Neural crest cell (in vitro differentiated cells): Measurements from ENCODE around the gene DNAJB13. TPM values are rescaled to one million over a fixed set of nuclear protein-coding genes. Genes with fewer than 3 reads are reported as not detected.

Experiments
- DNase-seq: peaks from one replicate; pipeline ENCODE4 v3.0.0; 2021; ENCODE audit warnings: low read depth, mixed read lengths, low spot score
- H3K27ac Mint-ChIP-seq: one replicate; pipeline ENCODE4 v1.8.0; 2021; ENCODE audit warnings: mild to moderate bottlenecking, mixed read lengths; ENCODE audit not compliant: unreplicated experiment
- H3K27me3 Mint-ChIP-seq: 2 replicates; pipeline ENCODE4 v1.8.0; 2021; ENCODE audit warnings: low read depth, mild to moderate bottlenecking, mixed read lengths
- H3K36me3 Mint-ChIP-seq: 2 replicates; pipeline ENCODE4 v1.8.0; 2021; ENCODE audit warnings: low read depth, mild to moderate bottlenecking, mixed read lengths
- H3K4me1 Mint-ChIP-seq: 2 replicates; pipeline ENCODE4 v1.8.0; 2021; ENCODE audit warnings: mixed read lengths
- H3K4me3 Mint-ChIP-seq: one replicate; pipeline ENCODE4 v1.8.0; 2021; ENCODE audit warnings: mild to moderate bottlenecking, mixed read lengths
- H3K9me3 Mint-ChIP-seq: 2 replicates; pipeline ENCODE4 v1.8.0; 2021; ENCODE audit warnings: mixed read lengths
- CTCF ChIP-seq: fragments of 200-600 bp; sonication (generic); conservative IDR thresholded peaks from 2 replicates; pipeline ENCODE4 v1.5.0; 2021; ENCODE audit warnings: antibody characterized with exemption, mild to moderate bottlenecking
- total RNA-seq: library from RNA; stranded (reverse); gene quantifications from 2 replicates; pipeline ENCODE4 v1.2.1, GENCODE V29; 2021

Gene DNAJB13
- total RNA-seq, 1 donor from 2014 or later = 0.35 TPM

DNA sequence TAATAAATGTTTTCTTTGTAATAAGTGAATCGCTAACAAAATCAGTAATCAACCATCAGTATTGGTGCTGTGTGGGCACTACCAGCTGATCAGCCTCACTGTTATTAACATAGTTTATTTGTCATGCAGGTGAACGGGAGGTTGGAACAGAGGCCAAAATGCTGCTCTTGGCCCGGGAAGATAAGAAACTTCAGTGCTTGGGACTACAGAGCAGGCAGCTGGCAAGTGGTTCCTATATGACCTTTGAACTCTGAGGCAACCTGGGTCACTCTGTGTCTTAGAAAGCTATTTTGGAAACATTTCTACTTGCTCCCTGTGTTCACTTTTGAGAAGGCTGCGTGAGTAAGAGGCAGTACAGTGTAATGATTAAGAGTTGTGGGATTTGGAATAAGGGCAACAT, 36.5 kb upstream of the DNAJB13 start:
- Mint-ChIP-seq H3K27ac (no peak overlapping the region), H3K4me3 (no peak overlapping the region), H3K4me1 (no peaks in the 10 kb centered on the region), H3K27me3 (no peaks in the 10 kb centered on the region), H3K9me3 (no peaks in the 10 kb centered on the region), H3K36me3 (peaks cover 11% of the 10 kb centered on the region)
- no peak for TF ChIP-seq CTCF
- no peak for DNase-seq

DNA sequence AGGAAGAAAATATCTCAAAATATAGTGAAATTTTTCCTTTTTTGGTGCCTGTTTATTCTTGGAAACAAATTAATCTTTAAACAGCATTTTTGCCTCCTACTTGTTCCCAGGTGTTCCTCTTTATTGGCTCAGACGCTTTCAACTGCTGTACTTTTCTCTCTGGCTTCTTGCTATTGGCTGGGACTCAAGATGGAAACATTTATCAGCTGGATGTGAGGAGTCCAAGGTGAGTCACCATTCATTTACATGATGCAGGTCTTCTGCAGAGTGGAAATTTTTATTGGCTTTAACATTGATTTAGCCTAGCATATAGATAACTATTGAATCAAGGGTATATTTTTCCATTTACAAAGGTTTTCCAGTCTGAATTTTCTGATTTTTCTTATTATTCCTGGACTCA, 34.4 kb upstream of the DNAJB13 start:
- Mint-ChIP-seq H3K4me3 (no peak overlapping the region), H3K36me3 (peaks cover 8% of the 10 kb centered on the region), H3K27me3 (no peaks in the 10 kb centered on the region), H3K27ac (no peak overlapping the region), H3K4me1 (no peaks in the 10 kb centered on the region), H3K9me3 (no peaks in the 10 kb centered on the region)
- TF ChIP-seq CTCF = no peak
- DNase-seq = no peak

DNA sequence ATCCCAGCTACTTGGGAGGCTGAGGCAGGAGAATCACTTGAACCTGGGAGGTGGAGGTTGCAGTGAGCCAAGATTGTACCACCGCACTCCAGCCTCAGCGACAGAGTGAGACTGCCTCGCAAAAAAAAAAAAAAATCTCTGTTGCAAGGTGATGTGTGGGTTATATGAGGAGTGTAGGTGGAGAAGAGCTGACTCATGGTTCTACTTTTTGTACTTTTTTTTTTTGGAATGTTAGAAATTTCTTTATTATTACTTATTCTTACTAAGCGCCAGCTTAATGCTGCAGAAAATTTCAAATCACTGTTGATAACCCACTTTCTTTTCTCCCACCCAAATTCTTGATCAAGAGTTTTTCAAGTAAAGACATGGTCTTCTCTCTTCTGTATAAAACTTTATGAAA, 29.6 kb upstream of the DNAJB13 start:
- no peaks in the 10 kb centered on the region for H3K4me1 Mint-ChIP-seq
- no peaks in the 10 kb centered on the region for H3K27me3 Mint-ChIP-seq

DNA sequence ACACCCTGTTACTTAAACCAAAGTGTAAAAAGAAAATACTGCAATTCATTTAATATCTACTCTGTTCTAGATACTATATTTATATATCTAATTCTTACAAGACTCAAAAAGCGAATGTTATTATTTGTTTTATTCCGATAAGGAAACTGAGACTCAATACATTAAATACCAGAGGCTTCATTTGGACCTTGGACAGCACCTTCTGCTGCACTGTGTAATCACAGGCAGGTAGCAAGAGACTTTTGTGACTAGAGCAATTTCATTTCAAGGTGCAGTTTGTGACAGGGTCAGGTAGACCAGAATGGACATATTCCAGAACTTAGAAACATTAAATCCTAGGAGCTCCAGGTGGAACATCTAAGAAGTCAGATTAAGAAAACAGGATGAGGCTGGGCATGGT, 21.4 kb upstream of the DNAJB13 start:
- H3K4me3 Mint-ChIP-seq = no peak overlapping the region
- no peak for DNase-seq
- H3K27ac Mint-ChIP-seq = no peak overlapping the region
- no peaks in the 10 kb centered on the region for H3K9me3 Mint-ChIP-seq
- H3K4me1 Mint-ChIP-seq = peaks cover 5% of the 10 kb centered on the region
- H3K36me3 Mint-ChIP-seq = peaks cover 15% of the 10 kb centered on the region
- no peaks in the 10 kb centered on the region for H3K27me3 Mint-ChIP-seq
- TF ChIP-seq CTCF = no peak

More for the DNA sequence above, 29.6 kb upstream of the DNAJB13 start:
- no peak overlapping the region for H3K27ac Mint-ChIP-seq
- no peaks in the 10 kb centered on the region for H3K9me3 Mint-ChIP-seq
- no peak for TF ChIP-seq CTCF
- DNase-seq = no peak
- H3K36me3 Mint-ChIP-seq = peaks cover 4% of the 10 kb centered on the region
- H3K4me3 Mint-ChIP-seq = no peak overlapping the region

- Mint-ChIP-seq H3K27me3 (no peaks in the 10 kb centered on the region), H3K9me3 (no peaks in the 10 kb centered on the region), H3K27ac (no peak overlapping the region), H3K36me3 (peaks cover 18% of the 10 kb centered on the region), H3K4me3 (no peak overlapping the region), H3K4me1 (peaks cover 5% of the 10 kb centered on the region)
- peak; percentile 12 for DNase-seq
- peak; percentile 54 for TF ChIP-seq CTCF
Measured at GRCh38 chr11:73931039-73931645, 19.7 kb upstream of the DNAJB13 start.
